Common myeloid progenitor, CD34-positive (primary cell): ENCODE measurements around the gene PDE4B.

Source experiments
- CTCF ChIA-PET: fragments of 350-600 bp; sonication (Branson Sonifier 250); formaldehyde crosslinking; loops from one replicate; lab custom pipeline; 2021; ENCODE audit warnings: antibody characterized with exemption; lab: Charles Lee
- POLR2A ChIA-PET: fragments of 350-600 bp; sonication (Branson Sonifier 250); formaldehyde crosslinking; loops from one replicate; lab custom pipeline; 2021; ENCODE audit warnings: antibody characterized with exemption; lab: Charles Lee
- DNase-seq, 3 donors: peaks; one replicate each; pipeline versions ENCODE4 v3.0.0 to v3.0.0-alpha.2; 2013
- H3K27ac ChIP-seq, 2 experiments: 1 replicate in 1 of 2; 2 replicates in 1 of 2; pipeline ENCODE4 v1.7.0; 2013; ENCODE audit warnings: inconsistent platforms in 2 of 2, low read length in 2 of 2, mild to moderate bottlenecking in 2 of 2, low read depth in 1 of 2, moderate library complexity in 1 of 2; ENCODE audit not compliant: severe bottlenecking in 2 of 2, insufficient read depth in 1 of 2, poor library complexity in 1 of 2
- H3K27me3 ChIP-seq, 5 experiments: replicated peaks in 2 of 5; 1 replicate in 3 of 5; 2 replicates in 2 of 5; pipeline versions ENCODE4 v1.6.1 to v1.7.0; 2013; ENCODE audit warnings: low read length in 4 of 5, mild to moderate bottlenecking in 2 of 5, moderate library complexity in 2 of 5, inconsistent platforms in 1 of 5; ENCODE audit not compliant: insufficient read depth in 5 of 5, control insufficient read depth in 4 of 5
- H3K36me3 ChIP-seq, 4 experiments: 1 replicate in 2 of 4; 2 replicates in 2 of 4; pipeline versions ENCODE4 v1.6.1 to v1.7.0; 2013; ENCODE audit warnings: low read length in 3 of 4, control low read depth in 1 of 4, mild to moderate bottlenecking in 1 of 4; ENCODE audit not compliant: control insufficient read depth in 4 of 4, insufficient read depth in 4 of 4
- H3K4me1 ChIP-seq, 4 experiments: 1 replicate in 3 of 4; 2 replicates in 1 of 4; pipeline versions ENCODE4 v1.6.1 to v1.7.1; 2013; ENCODE audit warnings: low read length in 3 of 4, mild to moderate bottlenecking in 3 of 4, control low read depth in 1 of 4, inconsistent platforms in 1 of 4, moderate library complexity in 1 of 4; ENCODE audit not compliant: control insufficient read depth in 4 of 4, insufficient read depth in 4 of 4; ENCODE audit errors: control extremely low read depth in 1 of 4
- H3K4me3 ChIP-seq, 7 experiments: 1 replicate in 4 of 7; 2 replicates in 3 of 7; pipeline versions ENCODE4 v1.5.1 to v1.7.0; 2013; ENCODE audit warnings: mild to moderate bottlenecking in 7 of 7, low read length in 6 of 7, moderate library complexity in 6 of 7, inconsistent platforms in 2 of 7, low read depth in 2 of 7, control low read depth in 1 of 7; ENCODE audit not compliant: insufficient read depth in 4 of 7, control insufficient read depth in 1 of 7; ENCODE audit errors: extremely low read depth in 1 of 7
- H3K9me3 ChIP-seq, 5 experiments: 1 replicate in 4 of 5; 2 replicates in 1 of 5; pipeline versions ENCODE4 v1.6.1 to v1.7.1; 2013; ENCODE audit warnings: low read length in 4 of 5, mild to moderate bottlenecking in 2 of 5, inconsistent platforms in 1 of 5, low read depth in 1 of 5, moderate library complexity in 1 of 5; ENCODE audit not compliant: control insufficient read depth in 4 of 5, insufficient read depth in 2 of 5; ENCODE audit errors: control extremely low read depth in 1 of 5
- WGBS: methylation state at CpG from one replicate; pipeline ENCODE4 v1.1.5; 2013; ENCODE audit not compliant: insufficient coverage; 5-methylcytosine and 5-hydroxymethylcytosine counted together

PDE4B gene

DNA sequence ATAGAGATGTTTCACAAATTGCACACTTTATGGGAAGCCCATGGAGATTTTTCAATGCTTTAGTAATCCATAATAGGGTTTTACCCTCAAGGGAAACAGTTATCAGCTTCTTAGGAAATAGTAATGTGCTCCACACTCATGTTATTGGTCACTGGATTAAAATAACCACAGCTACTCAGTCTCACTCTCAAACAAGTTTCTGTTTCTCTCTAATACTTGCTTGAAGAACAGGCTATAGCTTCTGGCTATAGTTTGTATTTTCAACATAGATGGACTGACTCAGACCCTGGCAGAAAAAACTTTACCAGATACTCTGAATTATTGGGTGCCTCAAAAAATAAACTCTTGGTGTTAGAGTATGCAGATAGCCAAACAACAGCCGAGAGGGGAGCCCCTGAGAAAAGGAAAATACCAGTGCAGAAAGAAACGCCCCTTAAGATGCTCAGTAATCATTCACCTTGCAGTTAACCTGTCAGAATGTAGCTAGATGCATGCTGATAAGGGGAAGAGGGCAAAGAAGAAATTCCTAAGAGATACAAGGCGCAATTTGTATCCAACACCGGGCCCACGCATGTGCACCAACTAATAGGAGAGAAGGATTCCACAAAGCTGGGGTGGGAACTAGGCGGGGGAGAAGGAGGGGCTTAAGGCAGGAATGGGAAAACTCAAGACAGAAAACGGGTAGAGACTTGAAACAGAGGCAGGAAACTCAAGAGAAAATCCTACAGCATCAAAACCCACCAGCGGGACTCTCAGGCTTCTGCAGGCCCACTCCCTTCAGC lies 30.4 kb upstream of the PDE4B start:
- H3K27me3 ChIP-seq = no peaks in the 10 kb centered on the region
- no peaks in the 10 kb centered on the region for H3K4me1 ChIP-seq
- H3K4me3 ChIP-seq = no peak overlapping the region
- peaks cover 0 to 10% (median 3%) of the 10 kb centered on the region in 5 experiments for H3K9me3 ChIP-seq
- CTCF ChIA-PET = no interaction called here
- WGBS = 94% methylated on average over 8 of the region's 8 CpGs
- H3K27ac ChIP-seq = no peak overlapping the region
- no peak for DNase-seq
- POLR2A ChIA-PET = no interaction called here
- no peaks in the 10 kb centered on the region for H3K36me3 ChIP-seq

GRCh38 chr1:65764052-65764451 lies 28.6 kb upstream of the PDE4B start:
- Histone ChIP-seq H3K4me1 (no peaks in the 10 kb centered on the region), H3K36me3 (no peaks in the 10 kb centered on the region), H3K9me3 (peaks cover 0 to 10% (median 3%) of the 10 kb centered on the region in 5 experiments), H3K27ac (no peak overlapping the region), H3K27me3 (no peaks in the 10 kb centered on the region), H3K4me3 (no peak overlapping the region)
- ChIA-PET POLR2A (no interaction called here), CTCF (no interaction called here)
- no peak for DNase-seq

GRCh38 chr1:65765631-65766030 lies 27.1 kb upstream of the PDE4B start:
- Histone ChIP-seq H3K4me3 (no peak overlapping the region), H3K27me3 (no peaks in the 10 kb centered on the region), H3K36me3 (no peaks in the 10 kb centered on the region), H3K27ac (no peak overlapping the region), H3K4me1 (no peaks in the 10 kb centered on the region), H3K9me3 (peaks cover 0 to 10% (median 4%) of the 10 kb centered on the region in 5 experiments)
- 33% methylated on average over 1 of the region's 4 CpGs for WGBS
- DNase-seq = peak in 2 of 3 donors; percentile 28 to 52
- ChIA-PET POLR2A (no interaction called here), CTCF (no interaction called here)

- no peaks in the 10 kb centered on the region for H3K27me3 ChIP-seq
- peaks cover 0 to 10% (median 4%) of the 10 kb centered on the region in 5 experiments for H3K9me3 ChIP-seq
- 100% methylated on average over 1 of the region's 2 CpGs for WGBS
- H3K27ac ChIP-seq = no peak overlapping the region
- no peak overlapping the region for H3K4me3 ChIP-seq
- no peaks in the 10 kb centered on the region for H3K36me3 ChIP-seq
- ChIA-PET CTCF (no interaction called here), POLR2A (no interaction called here)
- H3K4me1 ChIP-seq = no peaks in the 10 kb centered on the region
- no peak for DNase-seq
Observed at GRCh38 chr1:65769636-65770035, 23.1 kb upstream of the PDE4B start.

GRCh38 chr1:65772607-65773006 lies 20.1 kb upstream of the PDE4B start:
- Histone ChIP-seq H3K9me3 (peaks cover 0 to 1% (median 0%) of the 10 kb centered on the region in 5 experiments), H3K36me3 (no peaks in the 10 kb centered on the region), H3K27ac (no peak overlapping the region), H3K27me3 (no peaks in the 10 kb centered on the region), H3K4me3 (no peak overlapping the region), H3K4me1 (no peaks in the 10 kb centered on the region)
- CTCF ChIA-PET = no interaction called here
- DNase-seq = no peak
- no CpG with 5 or more reads among the region's 2 CpGs for WGBS
- POLR2A ChIA-PET = no interaction called here

DNA sequence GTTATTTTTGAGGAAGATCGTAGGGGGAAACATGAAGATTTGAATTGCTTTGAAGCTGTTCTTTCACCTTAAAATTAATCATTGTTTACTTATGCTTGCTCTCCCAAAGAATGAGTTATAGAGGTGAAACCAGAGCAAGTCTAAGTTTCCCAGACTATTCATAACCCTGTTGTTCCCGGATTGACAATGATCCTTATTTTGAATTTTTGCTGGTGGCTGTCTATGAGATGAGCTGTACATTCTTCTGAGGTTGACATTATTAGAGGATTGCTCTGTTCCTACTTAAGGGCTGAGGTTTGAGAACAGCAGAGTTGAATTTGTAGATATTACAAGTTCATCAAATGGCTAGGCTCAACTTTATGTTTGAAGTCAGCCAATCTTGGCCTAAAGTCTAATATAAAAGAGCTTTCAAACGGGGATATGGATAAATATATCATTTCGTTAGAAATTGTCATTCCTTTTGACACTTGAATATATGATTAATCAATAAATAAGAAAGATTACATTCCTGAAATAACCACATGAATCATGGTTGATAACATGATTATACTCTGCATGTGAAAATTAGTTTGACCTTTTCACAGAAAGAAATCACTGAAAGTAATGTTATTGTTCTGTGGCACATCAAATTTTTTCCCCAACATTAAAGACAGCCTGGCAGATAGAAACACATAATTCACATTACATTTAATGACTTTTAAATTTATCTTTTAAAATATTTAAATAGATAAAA lies 19.1 kb upstream of the PDE4B start:
- WGBS = no CpG with 5 or more reads among the region's 4 CpGs
- CTCF ChIA-PET = no interaction called here

GRCh38 chr1:65788762-65789161 lies 3.9 kb upstream of the PDE4B start:
- Histone ChIP-seq H3K4me1 (peaks cover 1 to 20% (median 19%) of the 10 kb centered on the region in 4 experiments), H3K4me3 (no peak overlapping the region), H3K27ac (no peak overlapping the region), H3K27me3 (peaks cover 4 to 36% (median 21%) of the 10 kb centered on the region in 5 experiments), H3K9me3 (peaks cover 0 to 9% (median 2%) of the 10 kb centered on the region in 5 experiments), H3K36me3 (no peaks in the 10 kb centered on the region)
- CTCF ChIA-PET = no interaction called here
- DNase-seq = no peak
- POLR2A ChIA-PET = no interaction called here

More for the DNA sequence above, 19.1 kb upstream of the PDE4B start:
- Histone ChIP-seq H3K27ac (no peak overlapping the region), H3K4me3 (no peak overlapping the region), H3K27me3 (no peaks in the 10 kb centered on the region), H3K36me3 (no peaks in the 10 kb centered on the region), H3K4me1 (no peaks in the 10 kb centered on the region), H3K9me3 (peaks cover 0 to 1% (median 0%) of the 10 kb centered on the region in 5 experiments)
- no peak for DNase-seq
- POLR2A ChIA-PET = no interaction called here
